Measurements from ENCODE around the gene TARBP2. TPM values are rescaled to one million over a fixed set of nuclear protein-coding genes. Genes with fewer than 3 reads are reported as not detected.

Gene TARBP2
- total and polyA plus RNA-seq, 4 donors = 15.7 to 22.0 (median 18.4) TPM

DNA sequence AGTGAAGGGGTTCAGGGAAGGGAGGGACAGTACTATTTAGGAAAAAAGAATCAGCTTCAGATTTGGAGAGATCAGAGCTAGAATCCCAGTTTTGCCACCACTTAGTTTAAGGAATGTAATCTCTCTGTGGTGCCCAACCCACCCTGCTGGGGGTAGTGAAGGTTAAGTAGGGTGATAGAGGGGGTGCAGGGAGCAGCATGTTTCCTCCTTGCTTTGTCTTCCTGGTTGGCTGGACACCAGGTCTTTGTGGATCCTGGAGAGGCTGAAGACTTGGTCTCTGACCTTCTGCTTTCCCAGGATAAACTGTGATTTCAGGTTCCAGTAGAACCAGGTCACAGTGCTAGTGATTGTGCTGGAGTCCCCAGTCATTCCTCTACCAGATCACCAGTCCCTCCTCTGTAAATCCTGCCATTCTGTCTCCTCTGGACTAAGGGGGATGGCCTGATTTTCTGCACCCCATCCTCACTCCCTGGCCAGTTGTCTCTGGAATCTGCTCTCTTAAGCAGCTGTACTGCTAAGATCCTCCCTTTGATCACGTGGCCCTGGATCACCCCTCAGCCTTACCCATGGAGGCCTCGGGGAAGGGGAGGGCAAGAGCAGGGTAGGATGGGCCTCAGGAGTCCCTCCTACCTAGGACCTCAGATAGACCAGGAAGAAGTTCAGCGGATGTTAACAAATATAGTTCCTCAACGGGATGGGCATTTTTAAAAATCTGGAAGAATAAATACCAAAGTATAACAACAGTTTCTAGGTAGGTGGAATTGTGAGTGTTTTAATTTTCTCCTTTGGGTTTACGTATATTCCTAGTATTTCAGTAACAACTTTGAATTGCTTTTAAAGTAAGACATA lies 5.0 kb upstream of the TARBP2 start:
- DNase-seq (ENCODE audit: low spot score) = no peak
- no peak overlapping the region for H3K9ac ChIP-seq (ENCODE audit: low read depth in 1 of 2, low read length in 2 of 2)
- H3K4me1 ChIP-seq (ENCODE audit: control insufficient read depth in 4 of 4, insufficient read depth in 4 of 4, low read length in 3 of 4) = peaks cover 5 to 28% (median 14%) of the 10 kb centered on the region in 4 donors
- H3K27me3 ChIP-seq (ENCODE audit: control insufficient read depth in 4 of 4, insufficient read depth in 4 of 4, low read length in 3 of 4) = no peaks in the 10 kb centered on the region
- no peak overlapping the region for H3K4me3 ChIP-seq (ENCODE audit: low read depth in 1 of 3, low read length in 3 of 3)
- no peak for TF ChIP-seq YY1 (IDR thresholded peaks at IDR 0.05)
- no peak for TF ChIP-seq FOXA1 (IDR thresholded peaks at IDR 0.05)
- TF ChIP-seq, protein P1, sequence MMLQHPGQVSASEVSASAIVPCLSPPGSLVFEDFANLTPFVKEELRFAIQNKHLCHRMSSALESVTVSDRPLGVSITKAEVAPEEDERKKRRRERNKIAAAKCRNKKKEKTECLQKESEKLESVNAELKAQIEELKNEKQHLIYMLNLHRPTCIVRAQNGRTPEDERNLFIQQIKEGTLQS (IDR thresholded peaks at IDR 0.05) = no peak
- no peak for TF ChIP-seq TAF1 (conservative IDR thresholded peaks at IDR 0.05)
- TF ChIP-seq FOXA2 (IDR thresholded peaks at IDR 0.05) = no peak
- TF ChIP-seq JUND (IDR thresholded peaks at IDR 0.05) = no peak
- no peak for TF ChIP-seq RXRA (IDR thresholded peaks at IDR 0.05)
- TF ChIP-seq, protein P2, sequence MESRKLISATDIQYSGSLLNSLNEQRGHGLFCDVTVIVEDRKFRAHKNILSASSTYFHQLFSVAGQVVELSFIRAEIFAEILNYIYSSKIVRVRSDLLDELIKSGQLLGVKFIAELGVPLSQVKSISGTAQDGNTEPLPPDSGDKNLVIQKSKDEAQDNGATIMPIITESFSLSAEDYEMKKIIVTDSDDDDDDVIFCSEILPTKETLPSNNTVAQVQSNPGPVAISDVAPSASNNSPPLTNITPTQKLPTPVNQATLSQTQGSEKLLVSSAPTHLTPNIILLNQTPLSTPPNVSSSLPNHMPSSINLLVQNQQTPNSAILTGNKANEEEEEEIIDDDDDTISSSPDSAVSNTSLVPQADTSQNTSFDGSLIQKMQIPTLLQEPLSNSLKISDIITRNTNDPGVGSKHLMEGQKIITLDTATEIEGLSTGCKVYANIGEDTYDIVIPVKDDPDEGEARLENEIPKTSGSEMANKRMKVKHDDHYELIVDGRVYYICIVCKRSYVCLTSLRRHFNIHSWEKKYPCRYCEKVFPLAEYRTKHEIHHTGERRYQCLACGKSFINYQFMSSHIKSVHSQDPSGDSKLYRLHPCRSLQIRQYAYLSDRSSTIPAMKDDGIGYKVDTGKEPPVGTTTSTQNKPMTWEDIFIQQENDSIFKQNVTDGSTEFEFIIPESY (IDR thresholded peaks at IDR 0.05) = no peak
- TF ChIP-seq, protein P3, sequence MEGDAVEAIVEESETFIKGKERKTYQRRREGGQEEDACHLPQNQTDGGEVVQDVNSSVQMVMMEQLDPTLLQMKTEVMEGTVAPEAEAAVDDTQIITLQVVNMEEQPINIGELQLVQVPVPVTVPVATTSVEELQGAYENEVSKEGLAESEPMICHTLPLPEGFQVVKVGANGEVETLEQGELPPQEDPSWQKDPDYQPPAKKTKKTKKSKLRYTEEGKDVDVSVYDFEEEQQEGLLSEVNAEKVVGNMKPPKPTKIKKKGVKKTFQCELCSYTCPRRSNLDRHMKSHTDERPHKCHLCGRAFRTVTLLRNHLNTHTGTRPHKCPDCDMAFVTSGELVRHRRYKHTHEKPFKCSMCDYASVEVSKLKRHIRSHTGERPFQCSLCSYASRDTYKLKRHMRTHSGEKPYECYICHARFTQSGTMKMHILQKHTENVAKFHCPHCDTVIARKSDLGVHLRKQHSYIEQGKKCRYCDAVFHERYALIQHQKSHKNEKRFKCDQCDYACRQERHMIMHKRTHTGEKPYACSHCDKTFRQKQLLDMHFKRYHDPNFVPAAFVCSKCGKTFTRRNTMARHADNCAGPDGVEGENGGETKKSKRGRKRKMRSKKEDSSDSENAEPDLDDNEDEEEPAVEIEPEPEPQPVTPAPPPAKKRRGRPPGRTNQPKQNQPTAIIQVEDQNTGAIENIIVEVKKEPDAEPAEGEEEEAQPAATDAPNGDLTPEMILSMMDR (IDR thresholded peaks at IDR 0.05; ENCODE audit: low read depth, low read length, missing input control) = no peak
- TF ChIP-seq SP1 (IDR thresholded peaks at IDR 0.05) = no peak
- TF ChIP-seq, protein P4, sequence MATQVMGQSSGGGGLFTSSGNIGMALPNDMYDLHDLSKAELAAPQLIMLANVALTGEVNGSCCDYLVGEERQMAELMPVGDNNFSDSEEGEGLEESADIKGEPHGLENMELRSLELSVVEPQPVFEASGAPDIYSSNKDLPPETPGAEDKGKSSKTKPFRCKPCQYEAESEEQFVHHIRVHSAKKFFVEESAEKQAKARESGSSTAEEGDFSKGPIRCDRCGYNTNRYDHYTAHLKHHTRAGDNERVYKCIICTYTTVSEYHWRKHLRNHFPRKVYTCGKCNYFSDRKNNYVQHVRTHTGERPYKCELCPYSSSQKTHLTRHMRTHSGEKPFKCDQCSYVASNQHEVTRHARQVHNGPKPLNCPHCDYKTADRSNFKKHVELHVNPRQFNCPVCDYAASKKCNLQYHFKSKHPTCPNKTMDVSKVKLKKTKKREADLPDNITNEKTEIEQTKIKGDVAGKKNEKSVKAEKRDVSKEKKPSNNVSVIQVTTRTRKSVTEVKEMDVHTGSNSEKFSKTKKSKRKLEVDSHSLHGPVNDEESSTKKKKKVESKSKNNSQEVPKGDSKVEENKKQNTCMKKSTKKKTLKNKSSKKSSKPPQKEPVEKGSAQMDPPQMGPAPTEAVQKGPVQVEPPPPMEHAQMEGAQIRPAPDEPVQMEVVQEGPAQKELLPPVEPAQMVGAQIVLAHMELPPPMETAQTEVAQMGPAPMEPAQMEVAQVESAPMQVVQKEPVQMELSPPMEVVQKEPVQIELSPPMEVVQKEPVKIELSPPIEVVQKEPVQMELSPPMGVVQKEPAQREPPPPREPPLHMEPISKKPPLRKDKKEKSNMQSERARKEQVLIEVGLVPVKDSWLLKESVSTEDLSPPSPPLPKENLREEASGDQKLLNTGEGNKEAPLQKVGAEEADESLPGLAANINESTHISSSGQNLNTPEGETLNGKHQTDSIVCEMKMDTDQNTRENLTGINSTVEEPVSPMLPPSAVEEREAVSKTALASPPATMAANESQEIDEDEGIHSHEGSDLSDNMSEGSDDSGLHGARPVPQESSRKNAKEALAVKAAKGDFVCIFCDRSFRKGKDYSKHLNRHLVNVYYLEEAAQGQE (IDR thresholded peaks at IDR 0.05) = no peak
- TF ChIP-seq, protein P5, sequence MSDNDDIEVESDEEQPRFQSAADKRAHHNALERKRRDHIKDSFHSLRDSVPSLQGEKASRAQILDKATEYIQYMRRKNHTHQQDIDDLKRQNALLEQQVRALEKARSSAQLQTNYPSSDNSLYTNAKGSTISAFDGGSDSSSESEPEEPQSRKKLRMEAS (IDR thresholded peaks at IDR 0.05) = no peak
- TF ChIP-seq HNF4A (conservative IDR thresholded peaks at IDR 0.05) = no peak
- no peak for TF ChIP-seq RAD21 (IDR thresholded peaks at IDR 0.05)
- no peak for TF ChIP-seq EGR1 (IDR thresholded peaks at IDR 0.05; ENCODE audit: low read depth in 2 of 2)
- no peak for TF ChIP-seq HNF4G (IDR thresholded peaks at IDR 0.05)
- TF ChIP-seq NR2F2 (IDR thresholded peaks at IDR 0.05) = no peak
- no peak for TF ChIP-seq GABPA (IDR thresholded peaks at IDR 0.05 in 1 of 2, conservative IDR thresholded peaks at IDR 0.05 in 1 of 2)
- no peaks in the 10 kb centered on the region for H3K9me3 ChIP-seq (ENCODE audit: control insufficient read depth in 4 of 4, low read length in 3 of 4)
- peak overlapping the region in 1 of 2 donors; percentile 5 for H3K27ac ChIP-seq (ENCODE audit: low read depth in 1 of 2, low read length in 2 of 2)
- 43% methylated on average over 5 of the region's 5 CpGs for WGBS
- H3K36me3 ChIP-seq (ENCODE audit: control insufficient read depth in 4 of 4, insufficient read depth in 3 of 4, low read depth in 1 of 4, low read length in 3 of 4) = no peaks in the 10 kb centered on the region

Measured in liver (tissue), 9 donors.